Neural cell (in vitro differentiated cells): ENCODE measurements around the gene PGK2.

Experiments
- EZH2 ChIP-seq: fragments of 200-600, 300-800 bp; shearing (Covaris generic), sonication (generic); IDR thresholded peaks from 2 replicates; pipeline ENCODE4 v1.6.1; 2014; ENCODE audit warnings: antibody characterized with exemption, low read length, borderline replicate concordance, mild to moderate bottlenecking; ENCODE audit not compliant: insufficient read depth, poor library complexity, severe bottlenecking
- MXI1 ChIP-seq: fragments of 450-650 bp; conservative IDR thresholded peaks from 2 replicates; pipeline ENCODE4 v1.6.1; 2014; ENCODE audit warnings: antibody characterized with exemption, mild to moderate bottlenecking; ENCODE audit not compliant: poor library complexity, severe bottlenecking
- POLR2AphosphoS5 ChIP-seq: IDR thresholded peaks from 2 replicates; pipeline ENCODE4 v1.6.1; 2012
- RAD21 ChIP-seq: fragments of 450-650 bp; conservative IDR thresholded peaks from 2 replicates; pipeline ENCODE4 v1.6.1; 2014; ENCODE audit warnings: antibody characterized with exemption, mild to moderate bottlenecking, moderate library complexity
- TF ChIP-seq, protein P1 (sequence below): fragments of 450-650 bp; IDR thresholded peaks from 2 replicates; pipeline ENCODE4 v1.5.1; 2014; ENCODE audit warnings: antibody characterized with exemption, mild to moderate bottlenecking, moderate library complexity; ENCODE audit not compliant: poor library complexity, severe bottlenecking

- TF ChIP-seq MXI1 (no peak), RAD21 (no peak), POLR2AphosphoS5 (no peak), EZH2 (no peak)
- TF ChIP-seq, protein P1, sequence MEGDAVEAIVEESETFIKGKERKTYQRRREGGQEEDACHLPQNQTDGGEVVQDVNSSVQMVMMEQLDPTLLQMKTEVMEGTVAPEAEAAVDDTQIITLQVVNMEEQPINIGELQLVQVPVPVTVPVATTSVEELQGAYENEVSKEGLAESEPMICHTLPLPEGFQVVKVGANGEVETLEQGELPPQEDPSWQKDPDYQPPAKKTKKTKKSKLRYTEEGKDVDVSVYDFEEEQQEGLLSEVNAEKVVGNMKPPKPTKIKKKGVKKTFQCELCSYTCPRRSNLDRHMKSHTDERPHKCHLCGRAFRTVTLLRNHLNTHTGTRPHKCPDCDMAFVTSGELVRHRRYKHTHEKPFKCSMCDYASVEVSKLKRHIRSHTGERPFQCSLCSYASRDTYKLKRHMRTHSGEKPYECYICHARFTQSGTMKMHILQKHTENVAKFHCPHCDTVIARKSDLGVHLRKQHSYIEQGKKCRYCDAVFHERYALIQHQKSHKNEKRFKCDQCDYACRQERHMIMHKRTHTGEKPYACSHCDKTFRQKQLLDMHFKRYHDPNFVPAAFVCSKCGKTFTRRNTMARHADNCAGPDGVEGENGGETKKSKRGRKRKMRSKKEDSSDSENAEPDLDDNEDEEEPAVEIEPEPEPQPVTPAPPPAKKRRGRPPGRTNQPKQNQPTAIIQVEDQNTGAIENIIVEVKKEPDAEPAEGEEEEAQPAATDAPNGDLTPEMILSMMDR = no peak
Observed at GRCh38 chr6:49782293-49782692, 4.8 kb downstream of the PGK2 start.
